Type B pancreatic cell (in vitro differentiated cells): ENCODE measurements around the gene PPP2R5B. TPM values are rescaled to one million over a fixed set of nuclear protein-coding genes. Genes with fewer than 3 reads are reported as not detected.

ENCODE experiments used
- DNase-seq: peaks from one replicate; pipeline ENCODE4 v3.0.0; 2021; ENCODE audit warnings: mixed read lengths; ENCODE audit not compliant: unreplicated experiment; ENCODE audit errors: extremely low spot score
- H3K27ac Mint-ChIP-seq: 2 replicates; pipeline ENCODE4 v1.8.0; 2021; ENCODE audit warnings: mild to moderate bottlenecking, mixed read lengths
- H3K27me3 Mint-ChIP-seq: 2 replicates; pipeline ENCODE4 v1.8.0; 2021; ENCODE audit warnings: mixed read lengths
- H3K36me3 Mint-ChIP-seq: 2 replicates; pipeline ENCODE4 v1.8.0; 2021; ENCODE audit warnings: mixed read lengths
- H3K4me1 Mint-ChIP-seq: one replicate; pipeline ENCODE4 v1.8.0; 2021; ENCODE audit warnings: mixed read lengths; ENCODE audit not compliant: unreplicated experiment
- H3K4me3 Mint-ChIP-seq: 2 replicates; pipeline ENCODE4 v1.8.0; 2021; ENCODE audit warnings: mild to moderate bottlenecking, mixed read lengths
- H3K9me3 Mint-ChIP-seq: 2 replicates; pipeline ENCODE4 v1.8.0; 2021; ENCODE audit warnings: mixed read lengths
- CTCF ChIP-seq: fragments of 200-600 bp; sonication (generic); conservative IDR thresholded peaks from 2 replicates; pipeline ENCODE4 v1.5.0; 2021; ENCODE audit warnings: antibody characterized with exemption, mild to moderate bottlenecking
- total RNA-seq: library from RNA; stranded (reverse); gene quantifications from 2 replicates; pipeline ENCODE4 v1.2.1, GENCODE V29; 2021; ENCODE audit warnings: low replicate concordance

The PPP2R5B gene
- total RNA-seq, 1 donor from 2014 or later = 19.4 TPM

- Mint-ChIP-seq H3K4me3 (no peak overlapping the region), H3K27ac (no peak overlapping the region), H3K36me3 (no peaks in the 10 kb centered on the region), H3K4me1 (no peaks in the 10 kb centered on the region), H3K9me3 (no peaks in the 10 kb centered on the region), H3K27me3 (peaks cover 11% of the 10 kb centered on the region)
- no peak for DNase-seq
- TF ChIP-seq CTCF = no peak
These were observed 35.0 kb downstream of the PPP2R5B start for GRCh38 chr11:64959498-64959897.

GRCh38 chr11:64960719-64961118 lies 36.2 kb downstream of the PPP2R5B start:
- no peak for TF ChIP-seq CTCF
- Mint-ChIP-seq H3K27me3 (peaks cover 11% of the 10 kb centered on the region), H3K27ac (no peak overlapping the region), H3K4me1 (no peaks in the 10 kb centered on the region), H3K9me3 (no peaks in the 10 kb centered on the region), H3K4me3 (no peak overlapping the region), H3K36me3 (no peaks in the 10 kb centered on the region)
- no peak for DNase-seq

- Mint-ChIP-seq H3K4me1 (no peaks in the 10 kb centered on the region), H3K27ac (no peak overlapping the region), H3K9me3 (no peaks in the 10 kb centered on the region), H3K36me3 (no peaks in the 10 kb centered on the region), H3K27me3 (peaks cover 11% of the 10 kb centered on the region), H3K4me3 (no peak overlapping the region)
- no peak for TF ChIP-seq CTCF
- DNase-seq = no peak
These were observed 38.7 kb downstream of the PPP2R5B start for GRCh38 chr11:64963072-64963631.

- peaks cover 8% of the 10 kb centered on the region for H3K27me3 Mint-ChIP-seq
- no peaks in the 10 kb centered on the region for H3K36me3 Mint-ChIP-seq
- H3K9me3 Mint-ChIP-seq = no peaks in the 10 kb centered on the region
- no peak for DNase-seq
- H3K27ac Mint-ChIP-seq = no peak overlapping the region
- H3K4me1 Mint-ChIP-seq = no peaks in the 10 kb centered on the region
- H3K4me3 Mint-ChIP-seq = no peak overlapping the region
- TF ChIP-seq CTCF = no peak
These were observed 42.9 kb downstream of the PPP2R5B start for GRCh38 chr11:64967375-64967774.

GRCh38 chr11:64969209-64969608 lies 44.7 kb downstream of the PPP2R5B start:
- no peak overlapping the region for H3K27ac Mint-ChIP-seq

More at GRCh38 chr11:64969209-64969608, 44.7 kb downstream of the PPP2R5B start:
- DNase-seq = no peak
- Mint-ChIP-seq H3K27me3 (peaks cover 8% of the 10 kb centered on the region), H3K4me3 (no peak overlapping the region), H3K4me1 (no peaks in the 10 kb centered on the region), H3K9me3 (no peaks in the 10 kb centered on the region), H3K36me3 (no peaks in the 10 kb centered on the region)
- no peak for TF ChIP-seq CTCF
